ENCODE measurements around the gene PCOLCE2. TPM values are rescaled to one million over a fixed set of nuclear protein-coding genes. Genes with fewer than 3 reads are reported as not detected.

The PCOLCE2 gene
- total and polyA plus RNA-seq, 2 donors (not counting 3 experiments of a cell fraction or from before 2014, with no cell fraction given): not detected

DNA sequence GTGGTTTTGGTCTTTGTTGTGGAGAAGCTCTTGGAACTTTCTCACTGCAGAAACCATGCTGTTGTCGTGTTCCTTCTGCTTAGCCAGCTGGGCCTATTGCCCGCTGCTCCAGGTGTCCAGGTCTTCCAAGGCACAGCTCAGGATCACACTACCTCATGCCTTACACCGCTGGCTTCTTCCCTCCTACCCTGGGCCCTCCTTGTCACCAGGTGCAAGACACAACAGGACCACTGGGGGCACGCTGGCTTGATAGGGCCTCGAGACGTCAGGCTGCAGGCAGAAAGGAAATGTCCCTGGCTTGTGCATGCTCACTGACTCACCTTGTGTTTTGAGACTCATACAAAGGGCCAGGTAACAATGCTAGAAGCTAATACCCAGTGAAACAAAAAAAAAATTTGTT lies 42.3 kb upstream of the PCOLCE2 start:
- FAIRE-seq (no peak), DNase-seq (ENCODE audit: low read depth, low spot score) (no peak)
- ChIA-PET POLR2A (no interaction called here), CTCF (interaction anchor here (1.0 to 2.7 kb wide), 10 partner anchors 13 to 63 kb away, joined by 3 to 9 read pairs (median 4); no protein-coding TSS in a partner anchor)
- Histone ChIP-seq H4K20me1 (replicated peaks; ENCODE audit: control insufficient read depth, extremely low read depth, insufficient read depth, low read length) (no peaks in the 10 kb centered on the region), H3K4me3 (replicated peaks in 1 of 3; ENCODE audit: insufficient read depth in 1 of 3, low read depth in 1 of 3, low read length in 3 of 3) (no peak overlapping the region), H3K9me1 (replicated peaks; ENCODE audit: control insufficient read depth, extremely low read depth, insufficient read depth, low read length) (no peaks in the 10 kb centered on the region), H3K4me1 (ENCODE audit: control insufficient read depth, extremely low read depth, insufficient read depth, low read length) (no peaks in the 10 kb centered on the region), H3K9me3 (replicated peaks; ENCODE audit: control insufficient read depth, insufficient read depth, low read length) (no peaks in the 10 kb centered on the region), H3K79me2 (ENCODE audit: control insufficient read depth, insufficient read depth, low read length) (no peaks in the 10 kb centered on the region), H3K27ac (ENCODE audit: insufficient read depth, low read depth, low read length) (no peak overlapping the region), H3K4me2 (ENCODE audit: insufficient read depth, low read length) (no peak overlapping the region), H2AFZ (ENCODE audit: low read depth, low read length) (no peak overlapping the region), H3K27me3 (ENCODE audit: control insufficient read depth in 2 of 2, insufficient read depth in 2 of 2, low read length in 2 of 2) (peaks cover 8 to 10% of the 10 kb centered on the region in 2 experiments), H3K9ac (replicated peaks; ENCODE audit: extremely low read depth, insufficient read depth, low read length) (no peak overlapping the region), H3K36me3 (ENCODE audit: control insufficient read depth in 2 of 2, extremely low read depth in 1 of 2, insufficient read depth in 2 of 2, low read length in 2 of 2) (no peaks in the 10 kb centered on the region)
- dilution Hi-C loops (cut with MboI; ENCODE audit: extremely low pct_ligation_motif_present, low sequenced_read_pairs): no loop called here
- no TSS peak for BruUV-seq (replicated peaks)
- TF ChIP-seq, protein P1, sequence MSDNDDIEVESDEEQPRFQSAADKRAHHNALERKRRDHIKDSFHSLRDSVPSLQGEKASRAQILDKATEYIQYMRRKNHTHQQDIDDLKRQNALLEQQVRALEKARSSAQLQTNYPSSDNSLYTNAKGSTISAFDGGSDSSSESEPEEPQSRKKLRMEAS (IDR thresholded peaks at IDR 0.05; ENCODE audit: insufficient read depth, insufficient read length): no peak
- no peak for TF ChIP-seq GATA2 (IDR thresholded peaks at IDR 0.05; ENCODE audit: insufficient read depth, insufficient read length, low read depth, low read length)
- TF ChIP-seq FOS (IDR thresholded peaks at IDR 0.05; ENCODE audit: borderline replicate concordance, insufficient read depth, low read length): no peak
- intact Hi-C loops (cut with micrococcal nuclease): no loop called here

DNA sequence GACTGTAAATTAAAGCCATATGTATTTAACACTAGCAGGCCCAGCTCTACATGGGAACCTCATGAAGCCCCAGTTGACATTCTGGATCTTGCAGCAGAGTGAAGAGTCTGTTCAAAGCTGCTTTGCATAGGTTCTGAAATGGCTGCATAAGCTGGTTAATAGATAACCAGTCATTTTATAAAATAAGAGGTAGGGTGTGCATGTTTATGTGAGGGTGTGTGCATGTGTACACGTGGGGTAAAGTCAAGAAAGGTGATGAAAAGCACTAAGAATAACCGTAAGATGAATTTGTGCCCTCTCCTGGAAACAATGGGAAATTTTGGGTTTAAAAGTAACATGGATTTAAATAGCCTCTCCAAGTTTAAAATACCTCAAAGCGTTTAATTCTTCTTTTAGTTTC lies 41.6 kb upstream of the PCOLCE2 start:
- Histone ChIP-seq H3K4me2 (ENCODE audit: insufficient read depth, low read length) (no peak overlapping the region), H2AFZ (ENCODE audit: low read depth, low read length) (no peak overlapping the region), H3K79me2 (ENCODE audit: control insufficient read depth, insufficient read depth, low read length) (no peaks in the 10 kb centered on the region), H4K20me1 (replicated peaks; ENCODE audit: control insufficient read depth, extremely low read depth, insufficient read depth, low read length) (no peaks in the 10 kb centered on the region), H3K27me3 (ENCODE audit: control insufficient read depth in 2 of 2, insufficient read depth in 2 of 2, low read length in 2 of 2) (peaks cover 8 to 16% of the 10 kb centered on the region in 2 experiments), H3K36me3 (ENCODE audit: control insufficient read depth in 2 of 2, extremely low read depth in 1 of 2, insufficient read depth in 2 of 2, low read length in 2 of 2) (no peaks in the 10 kb centered on the region), H3K9me1 (replicated peaks; ENCODE audit: control insufficient read depth, extremely low read depth, insufficient read depth, low read length) (no peaks in the 10 kb centered on the region), H3K27ac (ENCODE audit: insufficient read depth, low read depth, low read length) (no peak overlapping the region), H3K4me1 (ENCODE audit: control insufficient read depth, extremely low read depth, insufficient read depth, low read length) (no peaks in the 10 kb centered on the region), H3K9me3 (replicated peaks; ENCODE audit: control insufficient read depth, insufficient read depth, low read length) (no peaks in the 10 kb centered on the region), H3K4me3 (replicated peaks in 1 of 3; ENCODE audit: insufficient read depth in 1 of 3, low read depth in 1 of 3, low read length in 3 of 3) (no peak overlapping the region), H3K9ac (replicated peaks; ENCODE audit: extremely low read depth, insufficient read depth, low read length) (no peak overlapping the region)
- intact Hi-C loops (cut with micrococcal nuclease): no loop called here
- TF ChIP-seq GATA2 (IDR thresholded peaks at IDR 0.05; ENCODE audit: insufficient read depth, insufficient read length, low read depth, low read length) (no peak), FOS (IDR thresholded peaks at IDR 0.05; ENCODE audit: borderline replicate concordance, insufficient read depth, low read length) (no peak), JUN (IDR thresholded peaks at IDR 0.05; ENCODE audit: borderline replicate concordance, insufficient read depth, insufficient read length, low read depth) (no peak), EZH2 (IDR thresholded peaks at IDR 0.05; ENCODE audit: borderline replicate concordance, low read depth, low read length, severe bottlenecking) (no peak), POLR2A (IDR thresholded peaks at IDR 0.05; ENCODE audit: low read depth, low read length) (no peak), POLR2AphosphoS5 (IDR thresholded peaks at IDR 0.05; ENCODE audit: insufficient read depth, low read depth, low read length) (no peak), MYC (IDR thresholded peaks at IDR 0.05; ENCODE audit: low read depth, low read length) (no peak)
- TF ChIP-seq, protein P2, sequence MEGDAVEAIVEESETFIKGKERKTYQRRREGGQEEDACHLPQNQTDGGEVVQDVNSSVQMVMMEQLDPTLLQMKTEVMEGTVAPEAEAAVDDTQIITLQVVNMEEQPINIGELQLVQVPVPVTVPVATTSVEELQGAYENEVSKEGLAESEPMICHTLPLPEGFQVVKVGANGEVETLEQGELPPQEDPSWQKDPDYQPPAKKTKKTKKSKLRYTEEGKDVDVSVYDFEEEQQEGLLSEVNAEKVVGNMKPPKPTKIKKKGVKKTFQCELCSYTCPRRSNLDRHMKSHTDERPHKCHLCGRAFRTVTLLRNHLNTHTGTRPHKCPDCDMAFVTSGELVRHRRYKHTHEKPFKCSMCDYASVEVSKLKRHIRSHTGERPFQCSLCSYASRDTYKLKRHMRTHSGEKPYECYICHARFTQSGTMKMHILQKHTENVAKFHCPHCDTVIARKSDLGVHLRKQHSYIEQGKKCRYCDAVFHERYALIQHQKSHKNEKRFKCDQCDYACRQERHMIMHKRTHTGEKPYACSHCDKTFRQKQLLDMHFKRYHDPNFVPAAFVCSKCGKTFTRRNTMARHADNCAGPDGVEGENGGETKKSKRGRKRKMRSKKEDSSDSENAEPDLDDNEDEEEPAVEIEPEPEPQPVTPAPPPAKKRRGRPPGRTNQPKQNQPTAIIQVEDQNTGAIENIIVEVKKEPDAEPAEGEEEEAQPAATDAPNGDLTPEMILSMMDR (IDR thresholded peaks at IDR 0.05; ENCODE audit: extremely low read depth in 1 of 2, insufficient read depth in 1 of 2, low read depth in 1 of 2, low read length in 2 of 2): no peak
- TF ChIP-seq, protein P1 (IDR thresholded peaks at IDR 0.05; ENCODE audit: insufficient read depth, insufficient read length): no peak
- dilution Hi-C loops (cut with MboI; ENCODE audit: extremely low pct_ligation_motif_present, low sequenced_read_pairs): no loop called here
- FAIRE-seq (no peak), DNase-seq (ENCODE audit: low read depth, low spot score) (no peak)
- ChIA-PET POLR2A (no interaction called here), CTCF (interaction anchor here (1.0 to 2.7 kb wide), 7 partner anchors 30 to 64 kb away, joined by 3 to 9 read pairs (median 5); no protein-coding TSS in a partner anchor)
- BruUV-seq (replicated peaks): no TSS peak

Data from endothelial cell of umbilical vein (primary cell).